Astrocyte of the cerebellum (primary cell): ENCODE results near the gene ZNF431.

Experiments
- DNase-seq: peaks from one replicate; pipeline ENCODE4 v3.0.0-alpha.2; 2011; ENCODE audit warnings: low read depth
- H3K4me3 ChIP-seq: 2 replicates; pipeline ENCODE4 v1.5.1; 2011; ENCODE audit warnings: mild to moderate bottlenecking, low read depth, low read length, moderate library complexity
- CTCF ChIP-seq: IDR thresholded peaks from 2 replicates; pipeline ENCODE4 v1.5.1; 2012; ENCODE audit warnings: low read length, low read depth, moderate library complexity, mild to moderate bottlenecking; ENCODE audit errors: missing control alignments
- in situ Hi-C: cut with HindIII; loops from 2 replicates; pipeline ENCODE4 v1.10.0; 2017; ENCODE audit warnings: low sequenced_read_pairs

ZNF431 gene

GRCh38 chr19:21110183-21110582, 31.7 kb upstream of the ZNF431 start:
- H3K4me3 ChIP-seq, result no peak overlapping the region
- no peak for TF ChIP-seq CTCF
- in situ Hi-C loops, result no loop called here
- no peak for DNase-seq

- in situ Hi-C loops, result no loop called here
- no peak overlapping the region for H3K4me3 ChIP-seq
- no peak for TF ChIP-seq CTCF
- DNase-seq, result no peak
Measured at GRCh38 chr19:21115430-21115829, 26.4 kb upstream of the ZNF431 start.

- no peak overlapping the region for H3K4me3 ChIP-seq
- no peak for TF ChIP-seq CTCF
- in situ Hi-C loops, result no loop called here
- DNase-seq, result no peak
Measured at GRCh38 chr19:21117041-21117907, 24.6 kb upstream of the ZNF431 start.

- DNase-seq, result no peak
- in situ Hi-C loops, result no loop called here
- no peak for TF ChIP-seq CTCF
- no peak overlapping the region for H3K4me3 ChIP-seq
Measured at GRCh38 chr19:21126078-21126477, 15.8 kb upstream of the ZNF431 start.

GRCh38 chr19:21127001-21127400, 14.8 kb upstream of the ZNF431 start:
- no peak for DNase-seq
- no peak for TF ChIP-seq CTCF
- in situ Hi-C loops, result no loop called here
- H3K4me3 ChIP-seq, result no peak overlapping the region

GRCh38 chr19:21127898-21128297, 13.9 kb upstream of the ZNF431 start:
- TF ChIP-seq CTCF, result no peak
- DNase-seq, result no peak
- H3K4me3 ChIP-seq, result no peak overlapping the region
- in situ Hi-C loops, result no loop called here
